Heart left ventricle (tissue), 13 donors: ENCODE measurements around the gene ARHGEF28.

Experiments
- CTCF ChIP-seq, 12 donors: fragments of 200-600 bp; sonication (generic) in 4 of 12; IDR thresholded peaks; one replicate each; pipeline versions ENCODE4 v1.5.0 to v1.8.0; 2018 to 2022; ENCODE audit warnings: antibody characterized with exemption in 12 of 12, mild to moderate bottlenecking in 5 of 12
- POLR2A ChIP-seq, 2 donors: fragments of 450-650 bp; IDR thresholded peaks; one replicate each; pipeline ENCODE4 v1.6.1; 2017; ENCODE audit warnings: antibody characterized with exemption in 2 of 2, mild to moderate bottlenecking in 2 of 2, moderate library complexity in 2 of 2
- donor health status: ischemic (EF 13 %, LVEDD 7.1; RV severe dilation, severe dysfunction).
- donor health status: DM: no; HTN: yes; CAD: no.
- donor health status: DM: no; HTN: no; CAD: no.
- donor health status: ischemic (EF 25% LVEDD 6.9; RV normal size, moderate dysfunction).
- donor health status: ischemic (EF 25% LVEDD 5.7; RV mildly dilated, moderate dysfunction).
- donor health status: ischemic (EF 35%, LVEDD 5.7; RV mildly dilated, moderate dysfunction).
- donor health status: nonischemic (EF 11% LVEDD 7.7; RV severe dilation, severe dysfunction).
- donor health status: DM: yes; HTN: yes; CAD: no.
- donor health status: PGD.
- donor health status: ischemic (EF 29% LVEDD 5.4; RV normal size, mild dysfunction).
- donor health status: nonischemic (EF 23%, LVEDD 6.1; RV moderate dilation, normal function).

- TF ChIP-seq POLR2A (IDR thresholded peaks at IDR 0.05) (no peak), CTCF (IDR thresholded peaks at IDR 0.05) (no peak)
Observed at GRCh38 chr5:73716284-73716808, 90.3 kb downstream of the ARHGEF28 start.
